GM12801 (cell line): ENCODE measurements around the gene S1PR2.

Source experiments
- TF ChIP-seq, protein P1 (sequence below): IDR thresholded peaks from one replicate; pipeline ENCODE4 v1.5.1; 2011; ENCODE audit warnings: control low read depth; ENCODE audit not compliant: insufficient read length; ENCODE audit errors: extremely low read depth

The S1PR2 gene

DNA sequence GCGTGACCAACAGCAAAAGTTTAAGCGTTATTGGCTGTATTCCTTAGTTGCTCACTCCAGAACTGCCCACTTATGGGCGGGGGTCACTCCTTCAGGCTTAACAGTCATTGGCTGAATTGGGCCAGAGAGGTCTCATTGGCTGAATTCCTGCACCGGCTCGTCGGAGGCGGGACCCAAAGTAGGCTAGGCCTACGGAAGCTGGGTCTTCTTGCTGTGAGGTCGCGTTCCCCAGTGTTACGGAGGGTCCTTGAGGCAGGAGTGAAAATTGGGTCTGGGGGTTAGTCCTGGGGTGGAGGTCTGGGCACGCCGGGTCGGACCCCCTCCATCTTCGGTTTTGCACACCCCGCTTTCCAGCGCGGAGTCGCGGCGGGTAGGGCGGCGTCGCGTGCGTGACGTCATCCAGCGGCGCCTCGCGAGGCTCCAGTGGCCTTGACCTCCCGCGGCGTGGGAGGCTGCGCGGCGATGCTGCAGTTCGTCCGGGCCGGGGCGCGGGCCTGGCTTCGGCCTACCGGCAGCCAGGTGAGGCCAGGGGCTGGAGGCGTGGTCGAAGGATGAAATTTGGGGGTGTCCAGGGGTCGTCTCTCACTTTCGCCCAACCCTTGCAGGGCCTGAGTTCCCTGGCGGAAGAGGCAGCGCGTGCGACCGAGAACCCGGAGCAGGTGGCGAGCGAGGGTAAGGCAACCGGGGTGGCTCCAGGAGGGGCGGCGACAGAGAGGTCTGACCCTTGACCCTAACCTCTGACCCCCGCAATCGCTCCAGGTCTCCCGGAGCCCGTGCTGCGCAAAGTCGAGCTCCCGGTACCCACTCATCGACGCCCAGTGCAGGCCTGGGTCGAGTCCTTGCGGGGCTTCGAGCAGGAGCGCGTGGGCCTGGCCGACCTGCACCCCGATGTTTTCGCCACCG is 20.9 kb upstream of the S1PR2 start, which contains the start of gene MRPL4:
Gene MRPL4 (plus strand): TSS at position 423 of the 903 bp plus-strand sequence. CDS start 40 bp downstream, at position 463.
- TF ChIP-seq, protein P1, sequence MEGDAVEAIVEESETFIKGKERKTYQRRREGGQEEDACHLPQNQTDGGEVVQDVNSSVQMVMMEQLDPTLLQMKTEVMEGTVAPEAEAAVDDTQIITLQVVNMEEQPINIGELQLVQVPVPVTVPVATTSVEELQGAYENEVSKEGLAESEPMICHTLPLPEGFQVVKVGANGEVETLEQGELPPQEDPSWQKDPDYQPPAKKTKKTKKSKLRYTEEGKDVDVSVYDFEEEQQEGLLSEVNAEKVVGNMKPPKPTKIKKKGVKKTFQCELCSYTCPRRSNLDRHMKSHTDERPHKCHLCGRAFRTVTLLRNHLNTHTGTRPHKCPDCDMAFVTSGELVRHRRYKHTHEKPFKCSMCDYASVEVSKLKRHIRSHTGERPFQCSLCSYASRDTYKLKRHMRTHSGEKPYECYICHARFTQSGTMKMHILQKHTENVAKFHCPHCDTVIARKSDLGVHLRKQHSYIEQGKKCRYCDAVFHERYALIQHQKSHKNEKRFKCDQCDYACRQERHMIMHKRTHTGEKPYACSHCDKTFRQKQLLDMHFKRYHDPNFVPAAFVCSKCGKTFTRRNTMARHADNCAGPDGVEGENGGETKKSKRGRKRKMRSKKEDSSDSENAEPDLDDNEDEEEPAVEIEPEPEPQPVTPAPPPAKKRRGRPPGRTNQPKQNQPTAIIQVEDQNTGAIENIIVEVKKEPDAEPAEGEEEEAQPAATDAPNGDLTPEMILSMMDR, result no peak

DNA sequence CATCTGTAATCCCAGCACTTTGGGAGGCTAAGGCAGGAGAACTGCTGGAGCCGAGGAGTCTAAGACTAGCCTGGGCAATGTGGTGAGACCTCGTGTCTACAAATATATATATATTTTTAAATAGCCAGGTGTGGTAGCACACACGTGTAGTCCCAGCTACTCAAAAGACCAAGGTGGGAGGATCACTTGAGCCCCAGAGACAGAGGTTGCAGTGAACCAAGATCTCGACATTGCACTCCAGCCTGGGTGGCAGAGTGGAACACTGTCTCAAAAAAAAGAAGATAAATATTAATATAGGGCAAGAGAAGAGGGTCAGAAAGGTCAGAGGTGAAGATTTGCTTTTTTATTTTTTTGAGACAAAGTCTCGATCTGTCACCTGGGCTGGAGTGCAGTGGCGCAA is 15.4 kb upstream of the S1PR2 start:
- TF ChIP-seq, protein P1, result no peak

DNA sequence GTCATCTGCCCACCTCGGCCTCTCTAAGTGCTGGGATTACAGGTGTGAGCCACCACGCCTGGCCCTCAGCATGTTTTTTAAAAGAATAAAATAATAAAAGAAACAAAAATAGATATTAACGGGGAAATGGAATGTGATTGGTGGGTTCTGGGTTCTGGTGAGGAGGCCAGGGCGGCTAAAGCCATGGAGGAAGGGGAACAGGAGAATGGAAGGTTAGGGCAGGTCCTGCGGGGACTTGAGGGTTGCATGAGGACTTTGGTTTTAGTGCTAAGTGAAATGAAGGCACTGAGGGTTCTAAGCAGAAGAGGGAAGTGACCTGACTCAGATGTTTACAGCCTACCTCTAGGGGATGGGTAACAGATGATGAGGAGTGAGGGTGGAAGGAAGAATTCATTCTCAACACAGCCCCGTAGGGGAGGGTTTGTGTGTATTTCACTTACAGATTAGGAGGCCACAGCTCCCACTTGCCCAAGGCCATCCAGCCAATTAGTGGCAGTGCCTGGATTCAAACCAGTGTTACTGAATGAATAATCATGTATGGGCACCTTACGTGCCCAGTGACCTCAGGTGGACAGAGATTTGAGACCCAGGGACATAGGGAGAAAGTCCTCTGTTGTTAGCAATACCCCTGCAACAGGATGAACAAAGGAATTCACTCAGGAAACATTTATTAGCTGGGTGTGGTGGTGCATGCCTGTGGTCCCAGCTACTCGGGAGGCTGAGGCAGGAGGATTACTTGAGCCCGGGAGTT is 14.2 kb upstream of the S1PR2 start:
- TF ChIP-seq, protein P1, result no peak

DNA sequence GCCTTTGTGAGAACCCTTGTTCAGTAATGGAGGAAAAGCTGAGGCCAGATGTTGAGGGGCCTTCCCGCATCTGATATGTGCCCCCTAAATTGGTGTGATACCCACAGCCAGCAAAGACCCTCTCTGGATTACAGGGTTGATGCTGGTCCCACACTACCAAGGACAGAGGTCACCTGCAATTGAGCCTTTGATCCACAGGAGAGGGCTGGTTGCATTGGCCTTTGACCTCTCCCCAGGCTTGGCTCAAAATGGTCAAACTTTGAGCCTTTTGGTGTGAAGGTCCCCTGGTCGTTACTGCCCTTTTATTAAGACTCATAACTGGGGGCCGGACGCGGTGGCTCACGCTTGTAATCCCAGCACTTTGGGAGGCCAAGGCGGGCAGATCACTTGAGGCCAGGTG is 12.5 kb upstream of the S1PR2 start:
- TF ChIP-seq, protein P1, result no peak

DNA sequence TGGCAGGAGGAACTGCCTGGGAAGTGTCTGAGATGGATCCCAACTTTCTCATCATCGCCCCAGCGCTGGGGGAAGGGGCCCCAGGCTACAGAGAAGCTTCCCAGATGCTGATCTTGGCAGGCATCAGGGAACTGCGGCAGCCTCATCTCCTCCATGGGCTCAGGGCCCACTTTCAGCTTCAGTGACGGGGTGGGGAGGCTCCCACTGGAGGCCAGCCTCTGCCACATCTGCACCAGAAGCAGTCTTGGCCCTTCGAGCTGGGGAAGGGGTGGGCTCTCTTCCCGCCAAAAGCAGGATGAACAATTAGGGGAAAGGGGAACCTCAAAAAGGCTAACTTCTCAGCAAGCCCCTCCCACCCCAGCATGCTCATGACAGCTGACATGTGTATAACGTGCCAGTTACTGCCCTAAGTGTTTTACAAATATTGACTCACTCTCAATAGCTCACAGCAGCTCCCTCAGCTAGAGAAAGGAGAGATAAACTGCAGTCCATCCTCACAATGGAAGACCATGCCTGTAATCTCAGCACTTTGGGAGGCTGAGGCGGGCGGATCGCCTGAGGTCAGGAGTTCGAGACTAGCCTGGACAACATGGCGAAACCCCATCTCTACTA is 7.1 kb upstream of the S1PR2 start:
- TF ChIP-seq, protein P1, result no peak

DNA sequence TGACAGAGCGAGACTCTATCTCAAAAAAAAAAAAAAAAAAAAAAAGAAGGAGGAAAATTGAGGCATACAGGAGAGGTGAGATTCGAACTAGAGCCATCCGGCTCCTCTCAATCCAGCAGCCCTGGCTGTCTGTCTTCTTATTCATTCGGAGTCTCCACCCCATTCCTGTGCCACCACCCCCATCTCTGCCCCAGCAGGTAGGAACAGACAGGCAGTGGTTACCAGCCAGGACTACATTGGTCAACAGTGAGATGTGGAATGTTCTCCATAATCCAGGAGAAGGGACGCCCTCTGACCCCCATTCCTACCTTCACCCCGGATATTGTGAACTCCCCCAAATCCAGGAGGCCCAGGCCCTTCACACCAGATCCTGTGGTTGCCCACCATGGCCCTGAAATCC is 6.6 kb upstream of the S1PR2 start:
- TF ChIP-seq, protein P1, result no peak

DNA sequence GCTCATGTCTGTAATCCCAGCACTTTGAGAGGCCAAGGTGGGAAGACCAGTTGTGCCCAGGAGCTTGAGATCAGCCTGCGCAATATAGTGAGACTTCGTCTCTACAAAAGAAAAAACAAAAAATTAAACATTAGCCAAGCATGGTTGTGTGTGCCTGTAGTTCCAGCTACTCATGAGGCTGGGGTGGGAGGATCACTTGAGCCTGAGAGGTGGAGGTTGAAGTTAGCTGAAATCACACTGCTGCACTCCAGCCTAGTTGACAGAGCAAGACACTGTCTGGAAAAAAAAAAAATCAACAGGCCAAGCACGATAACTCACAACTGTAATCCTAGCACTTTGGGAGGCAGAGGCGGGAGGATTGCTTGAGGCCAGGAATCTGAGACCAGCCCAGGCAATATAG is 3.9 kb upstream of the S1PR2 start:
- TF ChIP-seq, protein P1, result no peak
